DMS114 treated with DMSO at 0.1 percent for 48 hours (cell line): Measurements from ENCODE around the gene TPCN2.
"Not testable (repeated sequence)": the region's sequence is repeated elsewhere in the genome, so short reads cannot be mapped to it uniquely, and the experiment has no call there.

Experiments used
- DNase-seq: peaks from one replicate; lab custom pipeline; 2025; ENCODE audit not compliant: unreplicated experiment; lab: John Stamatoyannopoulos, UW

The TPCN2 gene

DNA sequence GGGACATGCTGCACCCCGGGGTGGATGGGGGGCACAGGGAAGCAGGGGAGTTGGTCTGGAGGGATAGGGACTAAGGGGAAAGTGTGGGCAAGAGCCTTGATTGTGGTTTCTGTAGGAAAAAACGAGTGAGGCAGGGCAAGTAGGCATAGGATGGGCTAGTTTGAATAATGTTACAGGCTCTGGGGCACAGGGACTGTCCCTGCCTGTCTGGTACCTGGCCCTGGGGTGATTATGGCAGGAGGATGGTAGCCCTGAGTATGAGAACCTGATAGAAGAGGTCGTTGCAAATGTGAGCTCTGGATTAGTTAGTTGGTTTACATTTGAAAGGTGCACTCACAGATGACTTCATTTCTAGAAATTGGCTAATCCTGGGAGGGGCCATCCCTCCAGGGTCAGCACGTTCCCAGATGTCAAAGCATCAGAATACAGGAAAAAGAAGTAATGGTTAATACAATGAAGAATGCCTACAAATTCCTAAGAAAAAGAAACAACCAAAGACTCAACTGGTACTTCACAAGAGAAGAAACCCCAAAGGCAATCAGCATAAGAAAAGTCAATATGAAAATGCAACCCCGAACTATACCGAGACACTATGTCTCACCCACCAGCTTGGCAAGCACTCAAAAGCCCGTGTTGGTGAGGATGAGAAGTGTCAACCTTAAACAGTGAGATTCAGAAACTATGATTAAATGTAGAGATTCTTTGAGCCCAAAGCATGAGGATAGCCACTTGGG lies 95.8 kb downstream of the TPCN2 start:
- DNase-seq = no peak

DNA sequence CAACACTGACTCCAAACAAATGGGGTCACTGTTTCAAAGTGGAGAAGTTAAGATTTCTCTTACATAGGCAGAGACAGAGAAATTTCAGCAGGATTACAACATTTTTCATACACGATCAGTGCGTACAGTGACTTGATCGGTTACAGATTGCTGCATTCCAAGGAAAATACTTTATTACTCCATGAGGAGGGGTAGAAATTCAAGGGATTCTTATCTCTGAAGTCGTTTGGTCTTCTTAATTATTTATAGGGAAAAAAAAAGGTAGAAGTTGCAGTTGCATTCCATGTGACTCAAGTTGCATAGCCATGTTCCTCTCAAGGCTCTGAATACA lies 96.3 kb downstream of the TPCN2 start:
- no peak for DNase-seq

DNA sequence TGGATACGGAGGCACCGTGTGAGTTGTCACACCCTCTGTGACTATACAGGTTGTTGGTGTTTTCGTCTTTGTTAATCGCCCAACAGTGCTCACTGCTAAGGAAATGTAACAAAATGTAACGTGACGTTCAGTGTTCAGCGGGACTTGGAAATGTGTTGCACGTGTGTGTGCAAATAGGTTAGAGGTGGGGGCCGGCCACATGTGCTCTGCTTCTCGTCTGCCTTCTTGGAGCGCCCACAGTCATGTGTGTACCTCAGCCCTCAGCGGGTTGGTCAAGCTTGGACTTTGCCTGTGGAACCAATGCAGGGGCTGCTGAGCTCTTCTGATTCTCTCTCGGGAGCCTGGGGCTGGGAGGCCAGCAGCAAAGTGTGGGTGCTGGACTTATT lies 99.6 kb downstream of the TPCN2 start:
- DNase-seq = no peak

- DNase-seq = no peak
Observed at GRCh38 chr11:69148806-69149205, 100.1 kb downstream of the TPCN2 start.

DNA sequence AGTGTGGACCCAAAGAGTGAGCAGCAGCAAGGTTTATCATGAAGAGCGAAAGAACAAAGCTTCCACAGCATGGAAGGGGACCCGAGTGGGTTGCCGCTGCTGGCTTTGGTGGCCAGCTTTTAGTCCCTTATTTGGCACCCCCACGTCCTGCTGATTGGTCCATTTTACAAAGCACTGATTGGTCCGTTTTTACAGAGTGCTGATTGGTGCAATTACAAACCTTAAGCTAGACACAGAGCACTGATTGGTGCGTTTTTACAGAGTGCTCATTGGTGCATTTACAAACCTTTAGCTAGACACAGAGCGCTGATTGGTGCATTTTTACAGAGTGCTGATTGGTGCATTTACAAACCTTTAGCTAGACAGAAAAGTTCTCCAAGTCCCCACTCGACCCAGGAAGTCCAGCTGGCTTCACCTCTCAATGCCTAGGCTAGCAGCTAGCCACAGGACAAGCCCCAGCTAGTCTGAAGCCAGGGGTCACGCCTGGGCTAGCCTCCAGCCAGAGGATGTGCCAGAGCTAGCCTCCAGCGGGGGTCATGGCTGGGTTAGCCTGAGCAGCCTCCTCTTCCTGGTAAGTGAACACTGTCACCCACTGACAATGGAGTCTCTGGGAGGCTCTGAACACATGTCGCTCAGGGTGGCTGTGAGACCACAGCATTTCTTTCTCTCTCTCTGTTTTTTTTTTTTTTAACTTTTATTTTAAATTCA lies 100.8 kb downstream of the TPCN2 start:
- DNase-seq = not testable (repeated sequence)

GRCh38 chr11:69150175-69150574 lies 101.4 kb downstream of the TPCN2 start:
- DNase-seq = no peak

- DNase-seq = no peak
Observed at GRCh38 chr11:69151836-69152235, 103.1 kb downstream of the TPCN2 start.

DNA sequence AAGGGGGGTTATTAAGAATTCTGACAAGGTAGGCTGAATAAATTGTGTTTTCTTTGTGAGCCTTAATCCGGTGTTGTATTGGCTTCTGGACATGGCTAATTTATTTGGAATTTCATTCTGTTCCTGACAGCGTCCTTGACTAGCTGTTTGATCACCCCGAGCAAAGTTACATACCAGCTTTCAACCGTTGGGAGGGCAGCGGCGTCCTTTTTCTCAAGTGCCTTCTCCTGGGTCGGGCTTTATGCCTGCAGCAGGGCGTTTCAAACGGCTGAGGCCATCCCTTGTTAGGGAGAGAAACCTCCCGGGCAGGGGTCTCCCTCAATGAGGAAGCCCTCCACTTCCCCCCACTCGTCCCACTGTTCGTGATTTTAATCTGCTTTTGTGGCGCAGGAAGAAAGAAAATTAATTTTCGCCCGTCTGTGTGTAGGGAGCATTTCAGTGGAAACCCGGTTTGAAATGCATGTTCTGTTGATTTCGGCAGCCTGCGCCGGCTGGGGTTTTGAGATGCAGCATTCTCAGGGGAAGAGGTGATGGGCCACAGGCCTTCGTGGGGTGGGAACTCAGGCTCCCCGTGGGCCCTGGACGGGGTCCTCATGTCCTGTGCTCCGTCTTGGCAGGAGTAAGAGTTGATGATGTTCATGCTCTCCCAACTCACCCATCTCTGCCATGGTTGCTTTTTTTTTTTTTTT lies 104.1 kb downstream of the TPCN2 start:
- no peak for DNase-seq

- DNase-seq = no peak
Observed at GRCh38 chr11:69153661-69154060, 104.9 kb downstream of the TPCN2 start.

- DNase-seq = no peak
Observed at GRCh38 chr11:69154211-69154913, 105.6 kb downstream of the TPCN2 start.

DNA sequence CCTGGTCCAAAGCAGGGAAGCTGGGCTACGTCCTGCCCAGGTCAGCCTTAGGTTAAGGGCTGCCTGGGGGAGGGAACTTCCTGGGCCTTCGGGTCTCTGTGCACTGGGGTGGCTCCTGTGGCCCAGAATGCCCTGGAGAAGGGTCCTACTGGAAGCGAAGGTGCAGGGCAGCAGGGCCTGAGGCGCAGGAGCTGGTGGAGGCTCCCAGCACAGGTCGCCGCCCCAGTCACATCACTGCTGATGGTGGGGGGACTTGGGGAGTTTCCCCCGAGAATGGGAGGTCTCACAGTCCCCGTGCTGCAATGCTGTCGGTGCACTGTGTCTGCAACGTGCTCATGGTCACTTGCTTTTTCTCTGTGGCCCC lies 106.2 kb downstream of the TPCN2 start:
- no peak for DNase-seq

DNA sequence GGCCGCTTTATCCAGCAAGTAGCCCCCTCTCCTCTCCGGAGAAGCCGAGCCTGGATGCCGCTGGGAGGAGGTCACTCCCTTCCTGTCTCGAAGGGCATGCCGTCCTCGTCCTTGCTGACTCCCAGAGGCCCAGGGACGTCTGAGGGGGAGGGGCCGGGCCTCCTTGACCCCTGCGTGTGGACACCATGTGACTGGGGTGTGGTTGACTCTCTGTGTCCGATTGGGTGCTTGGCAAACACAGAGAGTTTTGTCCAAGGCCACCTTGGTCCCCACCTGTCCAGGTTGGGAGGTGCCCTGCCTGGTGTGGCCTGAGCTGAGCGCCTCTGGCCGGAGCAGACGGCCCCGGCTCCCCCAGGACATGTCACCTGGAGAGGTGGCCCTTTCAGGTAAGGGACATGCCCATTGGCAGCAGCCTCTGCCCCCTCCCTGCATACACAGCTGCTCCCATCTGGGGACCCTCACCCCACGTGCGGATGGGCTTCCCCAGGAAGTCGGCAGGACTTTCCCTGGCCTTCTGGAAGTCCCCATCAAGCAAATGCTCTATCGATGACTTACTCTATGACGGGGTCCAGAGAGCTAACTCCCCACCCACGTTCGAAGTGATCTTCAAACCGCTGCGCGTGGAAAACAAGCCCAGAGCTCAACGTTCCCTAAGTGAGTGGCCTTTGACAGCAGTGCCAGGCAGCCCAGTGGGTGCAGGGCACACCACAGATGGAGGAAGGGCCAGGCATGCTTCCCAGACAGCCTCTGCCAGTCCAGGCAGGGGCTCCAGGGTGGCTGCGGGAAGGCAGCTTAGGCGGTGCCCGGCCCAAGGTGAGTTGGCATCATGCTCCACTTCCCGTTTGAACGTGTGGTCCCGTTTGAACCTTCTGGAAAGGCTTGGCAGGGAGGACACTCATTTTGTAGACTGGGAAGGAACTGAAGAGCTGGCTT lies 106.8 kb downstream of the TPCN2 start, which contains the start of gene SMIM38:
SMIM38 (plus strand) TSS at position 634 of the 933 bp plus-strand sequence. CDS start 1,912 bp downstream, outside the sequence.
- DNase-seq = no peak

DNA sequence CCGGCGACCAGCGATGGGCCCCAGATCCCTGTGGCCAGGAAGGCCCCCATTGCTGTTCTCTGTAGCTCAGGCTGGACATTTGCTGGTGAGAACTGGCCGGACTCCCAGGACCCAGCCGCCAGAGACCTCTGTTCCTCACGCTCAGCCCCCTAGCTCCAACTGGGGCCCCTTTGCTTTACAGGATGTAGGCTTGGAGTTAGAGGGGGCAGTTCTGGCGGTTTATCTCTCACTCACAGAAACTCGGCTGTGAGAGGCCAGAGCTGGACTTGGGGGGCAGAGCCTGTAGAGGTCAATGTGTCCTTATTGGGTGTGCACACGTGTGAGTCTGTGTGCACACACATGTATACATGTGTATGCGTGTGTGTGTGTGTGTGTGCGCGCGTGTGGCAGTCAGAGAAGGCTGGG lies 107.5 kb downstream of the TPCN2 start:
- no peak for DNase-seq

GRCh38 chr11:69156673-69157155 lies 108.0 kb downstream of the TPCN2 start:
- no peak for DNase-seq

DNA sequence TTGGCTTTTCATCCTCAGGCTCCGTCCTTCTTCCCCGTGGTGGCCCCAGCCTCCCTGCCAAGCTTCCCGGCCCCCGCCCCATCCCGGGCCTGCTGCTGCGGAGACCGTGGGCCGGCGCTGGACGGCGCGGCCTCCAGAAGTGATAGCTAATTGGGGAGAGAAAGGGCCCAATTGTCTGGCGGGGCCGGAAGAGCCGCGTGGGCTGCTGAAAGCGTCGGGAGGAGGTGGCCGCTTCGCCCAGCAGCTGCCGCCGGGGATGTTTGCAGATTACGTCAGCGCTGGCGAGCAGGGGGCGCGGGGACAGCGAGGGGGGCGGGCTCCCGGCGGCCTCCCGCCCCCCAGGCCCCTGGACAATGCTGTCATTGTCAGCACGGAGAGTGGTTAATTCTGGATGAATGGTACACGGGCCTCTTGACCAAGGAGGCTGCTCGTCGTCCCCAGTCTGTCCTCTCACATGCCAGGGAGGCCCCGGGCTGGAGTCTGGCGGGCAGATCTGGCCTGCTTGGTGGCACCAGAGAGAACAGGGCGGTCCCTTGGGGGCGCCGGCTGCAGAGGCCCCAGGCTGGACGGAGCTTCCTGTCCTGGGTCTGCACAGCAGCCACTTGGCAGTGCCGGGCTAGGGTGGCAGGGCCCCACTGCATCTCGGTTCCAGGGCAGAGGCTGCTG lies 108.6 kb downstream of the TPCN2 start:
- DNase-seq = no peak

DNA sequence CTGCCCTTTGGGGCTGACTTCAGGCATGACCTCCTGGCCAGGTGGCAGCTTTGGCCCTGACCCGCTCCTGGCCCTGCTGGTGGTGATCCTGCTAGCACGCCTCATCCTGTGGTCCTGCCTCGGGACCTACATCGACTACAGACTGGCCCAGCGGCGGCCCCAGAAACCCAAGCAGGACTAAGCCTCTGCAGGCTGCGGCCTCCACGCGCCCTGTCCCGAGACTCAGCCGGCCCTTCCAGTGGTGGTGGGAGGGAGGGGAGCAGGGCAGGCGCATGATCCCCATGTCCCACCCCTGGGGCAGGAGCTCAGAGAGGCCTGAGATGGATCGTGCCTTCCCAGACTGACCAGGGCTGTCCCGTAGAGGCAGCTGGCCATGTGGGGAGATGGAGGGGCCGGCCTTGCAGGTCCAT lies 109.1 kb downstream of the TPCN2 start:
- DNase-seq = no peak

- no peak for DNase-seq
Observed at GRCh38 chr11:69158301-69159149, 109.8 kb downstream of the TPCN2 start.

- no peak for DNase-seq
Observed at GRCh38 chr11:69159150-69159852, 110.6 kb downstream of the TPCN2 start.
